ENCODE data around the gene DEFB121. TPM values are rescaled to one million over a fixed set of nuclear protein-coding genes. Genes with fewer than 3 reads are reported as not detected.

Gene DEFB121
- total and polyA plus RNA-seq, 2 donors (not counting 1 experiment from before 2014, with no cell fraction given): not detected

- H4K20me1 ChIP-seq (ENCODE audit: control insufficient read depth, insufficient read depth, low read length, poor library complexity, severe bottlenecking): no peaks in the 10 kb centered on the region
- peaks cover 0 to 16% (median 4%) of the 10 kb centered on the region in 3 donors for H3K9me3 ChIP-seq (ENCODE audit: control extremely low read depth in 1 of 3, control insufficient read depth in 2 of 3, insufficient read depth in 1 of 3, low read length in 2 of 3)
- WGBS (ENCODE audit: insufficient coverage): no CpG with 5 or more reads among the region's 4 CpGs
- Mint-ChIP-seq H3K4me1 (no peaks in the 10 kb centered on the region), H3K4me3 (no peak overlapping the region), H3K27ac (no peak overlapping the region), H3K27me3 (peaks cover 3% of the 10 kb centered on the region), H3K9me3 (ENCODE audit: insufficient read depth) (peaks cover 2% of the 10 kb centered on the region)
- no peak overlapping the region for H3K4me3 ChIP-seq (ENCODE audit: control extremely low read depth in 1 of 5, extremely low read depth in 1 of 5, insufficient read depth in 1 of 5, low read depth in 2 of 5, low read length in 4 of 5)
- H3K4me1 ChIP-seq (ENCODE audit: control insufficient read depth in 2 of 2, insufficient read depth in 2 of 2, low read length in 2 of 2): no peaks in the 10 kb centered on the region
- CTCF ChIA-PET: no interaction called here
- no peaks in the 10 kb centered on the region for H3K36me3 ChIP-seq (replicated peaks in 1 of 2; ENCODE audit: control extremely low read depth in 1 of 2, control insufficient read depth in 1 of 2, extremely low read depth in 1 of 2, insufficient read depth in 2 of 2, low read length in 1 of 2)
- no peaks in the 10 kb centered on the region for H3K79me2 ChIP-seq (ENCODE audit: control insufficient read depth, insufficient read depth, low read length)
- H3K9ac ChIP-seq (ENCODE audit: low read length): no peak overlapping the region
- intact Hi-C loops (cut with micrococcal nuclease): no loop called here
- no peak overlapping the region for H3K4me2 ChIP-seq (replicated peaks; ENCODE audit: low read depth, low read length, poor library complexity, severe bottlenecking)
- ATAC-seq (ENCODE audit: low read depth) (no peak), DNase-seq (no peak)
- no peak overlapping the region for H3K27ac ChIP-seq (ENCODE audit: low read length in 2 of 2)
- TF ChIP-seq EZH2 (IDR thresholded peaks at IDR 0.05; ENCODE audit: borderline replicate concordance, insufficient read depth, low read depth, low read length, poor library complexity, severe bottlenecking) (no peak), CTCF (IDR thresholded peaks at IDR 0.05) (no peak)
- H3K27me3 ChIP-seq (replicated peaks in 1 of 4; ENCODE audit: control extremely low read depth in 1 of 4, control insufficient read depth in 3 of 4, insufficient read depth in 4 of 4, low read length in 3 of 4): no peaks in the 10 kb centered on the region
- POLR2A ChIA-PET: no interaction called here
- no peak overlapping the region for H2AFZ ChIP-seq (ENCODE audit: insufficient read depth, low read depth, low read length, poor library complexity, severe bottlenecking)
Measured at GRCh38 chr20:31363295-31363694, 42.7 kb downstream of the DEFB121 start.

- Histone ChIP-seq H3K27ac (ENCODE audit: low read length in 2 of 2) (no peak overlapping the region), H3K4me3 (ENCODE audit: control extremely low read depth in 1 of 5, extremely low read depth in 1 of 5, insufficient read depth in 1 of 5, low read depth in 2 of 5, low read length in 4 of 5) (no peak overlapping the region), H4K20me1 (ENCODE audit: control insufficient read depth, insufficient read depth, low read length, poor library complexity, severe bottlenecking) (no peaks in the 10 kb centered on the region), H3K4me1 (ENCODE audit: control insufficient read depth in 2 of 2, insufficient read depth in 2 of 2, low read length in 2 of 2) (no peaks in the 10 kb centered on the region), H2AFZ (ENCODE audit: insufficient read depth, low read depth, low read length, poor library complexity, severe bottlenecking) (no peak overlapping the region), H3K4me2 (replicated peaks; ENCODE audit: low read depth, low read length, poor library complexity, severe bottlenecking) (no peak overlapping the region), H3K9ac (ENCODE audit: low read length) (no peak overlapping the region), H3K9me3 (ENCODE audit: control extremely low read depth in 1 of 3, control insufficient read depth in 2 of 3, insufficient read depth in 1 of 3, low read length in 2 of 3) (no peaks in the 10 kb centered on the region), H3K79me2 (ENCODE audit: control insufficient read depth, insufficient read depth, low read length) (no peaks in the 10 kb centered on the region), H3K27me3 (replicated peaks in 1 of 4; ENCODE audit: control extremely low read depth in 1 of 4, control insufficient read depth in 3 of 4, insufficient read depth in 4 of 4, low read length in 3 of 4) (no peaks in the 10 kb centered on the region), H3K36me3 (replicated peaks in 1 of 2; ENCODE audit: control extremely low read depth in 1 of 2, control insufficient read depth in 1 of 2, extremely low read depth in 1 of 2, insufficient read depth in 2 of 2, low read length in 1 of 2) (no peaks in the 10 kb centered on the region)
- H3K9me3 Mint-ChIP-seq (ENCODE audit: insufficient read depth): no peaks in the 10 kb centered on the region
- no CpG with 5 or more reads among the region's 1 CpG for WGBS (ENCODE audit: insufficient coverage)
- no peak overlapping the region for H3K27ac Mint-ChIP-seq
- H3K27me3 Mint-ChIP-seq: peaks cover 3% of the 10 kb centered on the region
- no peaks in the 10 kb centered on the region for H3K4me1 Mint-ChIP-seq
- intact Hi-C loops (cut with micrococcal nuclease): no loop called here
- ATAC-seq (ENCODE audit: low read depth): no peak
- POLR2A ChIA-PET: no interaction called here
- no peak overlapping the region for H3K4me3 Mint-ChIP-seq
- CTCF ChIA-PET: interaction anchor here (0.5 kb wide), 1 partner anchor 28 kb away, joined by 3 read pairs; no protein-coding TSS in a partner anchor
- DNase-seq: no peak
- no peak for TF ChIP-seq CTCF (IDR thresholded peaks at IDR 0.05)
- no peak for TF ChIP-seq EZH2 (IDR thresholded peaks at IDR 0.05; ENCODE audit: borderline replicate concordance, insufficient read depth, low read depth, low read length, poor library complexity, severe bottlenecking)
Measured at GRCh38 chr20:31355981-31356380, 50.0 kb downstream of the DEFB121 start.

Small RNAs within 50 kb of the gene (small RNA-seq; reads per million reads assigned to genes)
- not detected for gene DEFB117 (ENCODE audit: insufficient read length, low read depth, low replicate concordance)
- not detected for gene RF00561 (ENCODE audit: insufficient read length, low read depth, low replicate concordance)
- gene RNA5SP480 (ENCODE audit: insufficient read length, low read depth, low replicate concordance): not detected

Other genes with a start within 250 kb of the DEFB121 start
- gene DEFB115, start 148.6 kb downstream of the DEFB121 start, total RNA-seq: not detected in 2 replicates
- not detected in 2 replicates for gene DEFB115, start 148.6 kb downstream of the DEFB121 start, polyA plus RNA-seq
- not detected in 2 replicates for gene DEFB116, start 97.6 kb downstream of the DEFB121 start, total RNA-seq
- gene DEFB116, start 97.6 kb downstream of the DEFB121 start, polyA plus RNA-seq: not detected in 2 replicates
- gene DEFB118, start 37.6 kb downstream of the DEFB121 start, total RNA-seq: not detected in 2 replicates
- gene DEFB118, start 37.6 kb downstream of the DEFB121 start, polyA plus RNA-seq: not detected in 2 replicates
- gene DEFB119, start 15.6 kb downstream of the DEFB121 start, total RNA-seq: not detected in 2 replicates
- not detected in 2 replicates for gene DEFB119, start 15.6 kb downstream of the DEFB121 start, polyA plus RNA-seq
- gene DEFB123, start 34.4 kb upstream of the DEFB121 start, total RNA-seq: not detected in 2 replicates
- gene DEFB123, start 34.4 kb upstream of the DEFB121 start, polyA plus RNA-seq: not detected in 2 replicates
- gene DEFB124, start 68.9 kb upstream of the DEFB121 start, total RNA-seq: not detected in 2 replicates
- gene DEFB124, start 68.9 kb upstream of the DEFB121 start, polyA plus RNA-seq: not detected in 2 replicates
- not detected in 2 replicates for gene REM1, start 69.1 kb upstream of the DEFB121 start, total RNA-seq
- not detected in 2 replicates for gene REM1, start 69.1 kb upstream of the DEFB121 start, polyA plus RNA-seq
- gene HM13, start 108.2 kb upstream of the DEFB121 start, total RNA-seq: 85.1 and 94.3 TPM in 2 replicates
- gene HM13, start 108.2 kb upstream of the DEFB121 start, polyA plus RNA-seq: 61.2 and 73.2 TPM in 2 replicates
- gene ID1, start 199.1 kb upstream of the DEFB121 start, total RNA-seq: 3.4 and 4.4 TPM in 2 replicates
- 17.8 and 68.2 TPM in 2 replicates for gene ID1, start 199.1 kb upstream of the DEFB121 start, polyA plus RNA-seq
- gene COX4I2, start 231.7 kb upstream of the DEFB121 start, total RNA-seq: not detected in 2 replicates
- gene COX4I2, start 231.7 kb upstream of the DEFB121 start, polyA plus RNA-seq: not detected in 2 replicates